PC-9 (cell line): ENCODE measurements around the gene SHF.

Experiments used
- CTCF ChIP-seq: fragments of 200-600 bp; sonication (generic); conservative IDR thresholded peaks from 2 replicates; pipeline ENCODE4 v1.6.1; 2017; ENCODE audit warnings: mixed run types, antibody characterized with exemption, mild to moderate bottlenecking, moderate library complexity
- EZH2 ChIP-seq: fragments of 200-600 bp; sonication (generic); IDR thresholded peaks from 2 replicates; pipeline ENCODE4 v1.8.0; 2017; ENCODE audit warnings: antibody characterized with exemption, low read depth

- no peak for TF ChIP-seq CTCF
- TF ChIP-seq EZH2 = no peak
Observed at GRCh38 chr15:45174577-45174976, 13.2 kb downstream of the SHF start.
